HG03135 (cell line): ENCODE data around the gene ARL8A.
"Not testable (repeated sequence)": the region's sequence is repeated elsewhere in the genome, so short reads cannot be mapped to it uniquely, and the experiment has no call there.

Source experiments
- ATAC-seq: cut with Tn5 transposase; IDR thresholded peaks from one replicate; pipeline ENCODE4 v1.9.1; 2021; ENCODE audit warnings: mild to moderate bottlenecking, moderate library complexity; ENCODE audit not compliant: unreplicated experiment

The ARL8A gene

DNA sequence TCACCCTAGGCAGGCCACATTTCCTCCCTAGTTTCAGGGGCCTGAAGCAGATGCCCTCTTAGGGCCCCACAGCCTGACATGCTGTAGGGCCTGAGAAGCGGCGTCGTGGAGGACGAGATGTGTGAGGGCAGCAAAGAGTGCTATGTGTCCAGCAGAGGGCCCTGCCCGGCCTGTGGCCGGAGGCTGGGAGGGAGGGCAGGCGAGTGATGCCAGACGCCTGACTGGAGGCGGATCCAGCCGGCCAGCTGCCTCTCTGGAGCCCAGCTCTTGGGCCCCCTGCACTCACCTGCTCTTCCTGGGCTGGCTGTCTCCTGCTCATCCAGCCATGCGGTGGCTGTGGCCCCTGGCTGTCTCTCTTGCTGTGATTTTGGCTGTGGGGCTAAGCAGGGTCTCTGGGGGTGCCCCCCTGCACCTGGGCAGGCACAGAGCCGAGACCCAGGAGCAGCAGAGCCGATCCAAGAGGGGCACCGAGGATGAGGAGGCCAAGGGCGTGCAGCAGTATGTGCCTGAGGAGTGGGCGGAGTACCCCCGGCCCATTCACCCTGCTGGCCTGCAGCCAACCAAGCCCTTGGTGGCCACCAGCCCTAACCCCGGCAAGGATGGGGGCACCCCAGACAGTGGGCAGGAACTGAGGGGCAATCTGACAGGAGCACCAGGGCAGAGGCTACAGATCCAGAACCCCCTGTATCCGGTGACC lies 21.8 kb downstream of the ARL8A start, which contains the start of gene GPR37L1:
Gene GPR37L1, plus strand, starts transcription at position 279 of the 697 bp plus-strand sequence. Its CDS starts 47 bp downstream, at position 326.
- ATAC-seq: no peak

DNA sequence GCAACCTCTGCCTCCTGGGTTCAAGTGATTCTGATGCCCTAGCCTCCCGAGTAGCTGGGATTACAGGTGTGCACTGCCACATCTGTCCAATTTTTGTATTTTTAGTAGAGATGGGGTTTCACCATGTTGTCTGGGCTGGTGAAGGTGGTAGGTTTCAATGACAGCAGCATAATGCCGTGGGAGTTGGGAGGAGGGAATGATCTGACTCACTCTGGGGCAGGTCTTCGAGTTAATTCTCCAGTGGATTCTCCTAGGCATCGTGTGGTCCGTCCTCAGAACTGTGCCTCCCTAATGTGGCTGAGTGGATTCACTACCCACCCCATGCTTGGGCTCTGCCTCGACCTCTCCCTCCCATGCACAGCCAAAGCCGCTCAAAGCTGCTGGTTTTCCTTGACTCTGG lies 23.5 kb downstream of the ARL8A start:
- no peak for ATAC-seq

DNA sequence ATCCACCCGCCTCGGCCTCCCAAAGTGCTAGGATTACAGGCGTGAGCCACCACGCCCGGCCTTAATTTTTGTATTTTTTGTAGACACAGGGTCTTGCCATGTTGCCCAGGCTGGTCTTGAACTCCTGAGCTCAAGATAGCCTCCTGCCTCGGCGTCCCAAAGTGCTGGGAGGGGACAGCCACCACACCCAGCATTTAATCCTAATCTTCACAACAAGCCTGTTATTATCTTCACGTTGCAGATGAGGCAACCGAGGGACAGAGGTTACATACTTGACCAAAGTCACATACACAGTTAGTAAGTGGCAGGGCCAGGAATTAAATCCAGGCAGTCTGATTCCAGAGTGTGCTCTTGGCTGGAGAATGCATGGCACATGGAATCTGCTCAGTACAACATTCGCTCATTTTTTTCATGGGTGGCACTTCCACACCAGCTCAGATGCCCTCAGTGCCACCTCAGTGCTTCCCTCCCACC lies 26.6 kb downstream of the ARL8A start:
- ATAC-seq: no peak

DNA sequence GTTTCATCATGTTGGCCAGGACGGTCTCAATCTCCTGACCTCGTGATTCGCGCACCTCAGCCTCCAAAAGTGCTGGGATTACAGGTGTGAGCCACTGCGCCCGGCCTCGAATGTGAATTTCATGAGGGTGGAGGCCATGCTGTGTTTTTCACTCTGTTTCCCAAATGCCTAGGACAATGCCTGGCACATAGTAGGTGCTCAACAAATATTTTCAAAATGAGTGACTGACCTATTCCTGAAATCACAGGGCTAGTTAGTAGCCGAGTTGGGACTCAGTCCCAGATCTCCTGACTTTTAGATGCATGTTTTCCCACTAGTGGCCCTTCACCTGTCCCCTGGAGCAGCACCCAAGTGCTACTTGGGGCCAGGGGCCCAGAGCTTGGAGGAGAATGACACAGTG lies 28.2 kb downstream of the ARL8A start:
- no peak for ATAC-seq

DNA sequence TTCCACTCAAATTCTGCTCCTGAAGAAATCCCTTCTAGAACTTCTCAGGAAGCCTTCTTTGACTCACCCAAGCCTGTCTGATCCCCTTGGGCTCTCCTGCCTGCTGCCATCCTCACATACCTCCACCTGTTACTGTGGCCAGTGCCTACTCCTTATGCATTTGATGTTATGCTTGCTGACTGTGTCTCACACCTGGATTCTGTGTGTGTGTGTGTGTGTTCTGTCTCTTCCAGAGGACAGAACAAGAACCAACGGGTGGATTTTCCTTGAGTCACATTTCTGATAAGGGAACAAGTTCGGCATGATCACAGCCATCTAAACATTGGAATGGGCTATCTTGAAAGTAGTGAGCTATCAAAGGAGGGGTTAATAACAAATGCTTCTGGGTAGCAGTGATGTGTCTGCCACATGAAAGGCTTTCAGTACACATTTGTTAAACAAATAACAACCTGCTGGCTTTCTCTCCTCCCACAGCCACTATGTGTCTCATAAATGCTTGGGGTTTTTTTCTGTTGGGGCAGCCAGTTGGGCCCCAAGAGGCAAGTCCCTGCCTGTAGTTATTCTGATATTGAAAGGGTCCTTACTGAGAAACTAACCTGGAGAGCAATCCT lies 30.7 kb downstream of the ARL8A start:
- no peak for ATAC-seq

DNA sequence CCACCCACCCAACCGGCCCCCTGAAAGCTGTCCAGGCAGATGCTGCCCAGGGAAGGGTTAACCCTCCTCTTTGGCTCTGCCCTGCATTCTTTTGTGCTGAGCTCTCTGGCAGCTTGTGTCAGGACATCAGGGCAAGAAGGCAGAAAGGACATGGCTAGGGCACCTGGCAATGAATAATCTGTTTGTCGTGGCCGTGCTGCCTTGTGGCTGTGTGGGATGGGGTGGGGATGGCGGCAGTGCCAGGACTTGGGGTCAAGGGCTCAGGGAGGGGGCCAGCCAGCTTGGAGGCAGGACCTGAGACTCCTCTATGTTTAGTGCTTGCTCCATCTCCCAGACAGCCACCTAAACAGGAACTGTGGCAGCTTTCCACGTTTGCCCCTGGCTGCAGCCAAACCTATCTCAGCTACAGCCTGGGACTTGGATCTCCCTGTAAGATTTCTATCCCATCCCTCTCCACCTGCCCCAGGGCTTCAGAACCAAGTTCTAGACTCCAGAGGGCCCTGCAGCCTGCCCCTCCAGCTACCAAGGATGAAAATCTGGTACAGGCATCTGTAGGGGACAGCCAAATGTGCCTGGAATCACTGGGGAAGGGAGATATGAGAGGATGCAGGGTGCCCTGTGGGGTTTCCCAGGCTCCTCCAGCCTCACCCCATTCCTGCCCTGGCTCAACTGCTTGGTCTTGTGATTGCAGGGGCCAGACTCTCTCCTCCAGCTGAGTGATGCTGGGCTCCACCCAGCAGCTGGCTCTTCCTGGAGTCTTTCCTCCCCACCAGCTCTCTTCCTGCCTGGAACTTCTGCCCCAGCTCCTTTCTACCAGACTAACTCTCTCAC lies 31.5 kb downstream of the ARL8A start:
- ATAC-seq: no peak

DNA sequence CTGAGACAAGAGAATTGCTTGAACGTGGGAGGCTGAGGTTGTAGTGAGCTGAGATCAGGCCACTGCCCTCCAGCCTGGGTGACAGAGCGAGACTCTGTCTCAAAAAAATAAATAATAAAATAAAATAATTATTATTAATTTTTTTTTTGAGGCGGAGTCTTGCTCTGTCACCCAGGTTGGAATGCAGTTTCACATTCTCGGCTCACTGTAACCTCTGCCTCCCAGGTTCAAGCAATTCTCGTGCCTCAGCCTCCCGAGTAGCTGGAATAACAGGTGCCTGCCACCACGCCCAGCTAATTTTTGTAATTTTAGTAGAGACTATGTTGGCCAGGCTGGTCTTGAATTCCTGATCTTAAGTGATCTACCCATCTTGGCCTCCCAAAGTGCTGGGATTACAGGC lies 32.9 kb downstream of the ARL8A start:
- not testable (repeated sequence) for ATAC-seq

DNA sequence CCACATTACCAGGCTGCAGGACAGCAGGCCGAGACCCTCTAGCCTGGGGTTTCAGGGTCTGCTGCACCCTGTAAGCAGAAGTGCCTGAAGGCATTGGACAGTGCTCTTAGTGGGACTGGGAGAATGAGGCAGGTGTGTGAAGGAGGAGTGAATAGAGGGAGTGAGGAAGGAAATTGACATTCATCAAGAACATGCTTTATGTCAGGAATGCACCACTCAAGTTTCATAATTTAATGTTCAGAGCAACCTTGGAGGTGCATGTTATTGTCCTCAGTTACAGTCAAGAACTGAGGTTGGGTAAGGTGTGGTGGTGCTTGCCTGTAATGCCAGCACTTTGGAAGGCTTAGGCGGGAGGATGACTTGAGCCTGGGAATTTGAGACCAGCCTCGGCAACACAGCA lies 33.6 kb downstream of the ARL8A start:
- ATAC-seq: no peak

DNA sequence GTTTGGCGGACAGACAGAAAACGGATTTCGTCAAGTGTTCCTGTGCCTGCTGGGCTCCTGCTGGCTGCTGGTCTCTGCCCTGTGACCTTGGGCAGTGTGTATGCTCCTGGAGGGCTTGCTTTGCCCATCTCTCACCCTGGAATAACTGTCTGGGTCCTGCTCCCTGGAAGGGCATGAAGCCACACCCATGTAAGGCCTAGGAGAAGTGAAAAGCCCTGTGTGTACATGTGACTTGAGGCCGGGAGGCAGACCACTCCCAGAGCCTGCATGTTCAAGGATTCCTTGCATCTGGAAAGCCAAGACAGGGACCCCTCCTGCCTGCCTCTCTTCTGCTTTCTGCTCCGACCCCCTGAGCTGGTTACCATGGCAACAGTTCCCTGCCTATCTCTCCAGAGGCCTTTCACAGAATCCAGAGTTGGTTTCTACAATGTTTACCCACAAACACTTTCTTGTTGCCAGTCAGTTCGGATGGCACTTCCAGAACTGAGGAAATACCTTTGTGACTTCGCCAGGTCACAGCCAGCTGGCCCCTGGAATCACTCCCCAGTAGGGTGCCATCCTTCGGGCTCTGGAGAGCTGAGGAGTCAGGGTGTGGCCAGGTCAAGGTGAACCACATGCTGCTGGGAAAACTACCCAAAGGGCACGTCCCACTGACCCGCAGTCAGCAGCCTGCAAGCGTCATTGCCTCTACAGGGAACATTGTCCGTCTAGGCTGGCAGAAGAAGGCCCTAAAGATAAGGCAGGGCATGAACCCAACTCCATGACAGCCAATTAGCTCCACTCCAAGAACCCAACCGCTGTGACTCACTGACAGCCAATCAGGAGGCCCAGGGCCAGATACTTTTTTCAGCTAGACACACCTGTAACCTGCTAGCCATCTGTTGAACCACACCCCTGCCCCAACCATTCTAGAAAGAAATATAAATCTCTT lies 36.5 kb downstream of the ARL8A start:
- no peak for ATAC-seq

DNA sequence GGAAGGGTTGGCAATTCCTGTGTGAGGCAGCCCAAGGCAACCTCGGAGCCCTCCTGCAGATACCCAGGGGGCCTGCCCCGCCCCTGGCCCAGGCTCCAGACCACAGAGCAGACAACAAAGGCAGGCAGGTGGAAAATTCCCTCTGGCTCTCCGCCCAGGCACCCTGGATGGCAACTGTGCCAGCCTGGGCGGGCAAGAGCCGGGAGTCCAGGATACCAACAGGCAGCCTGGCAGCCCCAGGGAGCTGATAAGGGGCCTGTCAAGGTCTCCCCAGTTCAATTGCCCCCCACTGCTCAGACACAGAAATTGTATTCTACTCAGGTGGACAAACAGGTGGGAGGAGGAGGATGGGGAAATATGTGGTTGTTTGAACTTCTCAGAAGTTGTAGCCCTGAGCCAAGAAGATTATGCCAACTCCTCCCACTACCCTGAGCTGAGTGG lies 37.2 kb downstream of the ARL8A start:
- no peak for ATAC-seq

DNA sequence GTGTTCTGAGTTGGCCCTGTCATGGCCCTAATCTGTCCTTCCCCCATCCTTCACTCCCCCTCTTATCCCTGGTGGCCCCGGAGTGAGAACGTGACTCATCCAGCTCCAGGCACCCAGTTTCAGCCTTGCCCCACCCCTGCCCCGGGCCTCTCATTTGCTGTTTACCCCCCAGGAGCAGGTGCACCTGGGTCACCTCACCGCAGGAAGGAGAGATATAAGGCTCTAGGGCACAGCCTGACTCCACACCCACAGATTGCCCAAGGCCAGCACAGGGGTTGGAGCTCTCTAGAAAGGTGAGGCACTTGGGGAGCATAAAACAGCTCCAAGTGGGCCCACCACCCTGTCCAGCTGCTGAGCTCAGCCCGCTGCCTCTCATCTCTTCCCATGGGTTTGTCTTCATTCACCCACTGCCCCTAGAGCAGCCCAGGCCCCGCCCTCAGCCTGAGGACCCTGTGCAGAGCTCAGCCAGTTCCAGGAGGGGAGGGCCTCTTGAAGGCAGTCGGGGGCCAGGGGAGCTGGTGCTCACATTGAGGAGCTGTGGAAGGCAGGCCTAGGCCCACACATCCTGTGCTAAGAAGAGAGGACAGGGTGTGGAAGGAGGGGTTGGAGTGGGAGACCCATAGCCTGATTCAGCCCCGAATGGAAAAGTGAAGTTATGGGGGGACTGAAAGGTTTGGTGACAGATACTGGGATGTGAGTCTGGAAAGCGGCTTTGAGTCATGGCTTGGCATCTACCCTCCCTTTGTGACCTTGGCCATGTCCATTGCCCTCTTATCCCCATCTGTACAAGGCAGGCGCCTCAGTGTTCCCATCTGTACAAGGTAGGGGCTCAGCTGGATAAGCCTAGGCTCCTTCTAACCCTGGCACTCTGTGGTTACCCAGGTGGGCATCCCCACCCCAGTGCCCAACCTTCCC lies 37.9 kb downstream of the ARL8A start:
- ATAC-seq: no peak

DNA sequence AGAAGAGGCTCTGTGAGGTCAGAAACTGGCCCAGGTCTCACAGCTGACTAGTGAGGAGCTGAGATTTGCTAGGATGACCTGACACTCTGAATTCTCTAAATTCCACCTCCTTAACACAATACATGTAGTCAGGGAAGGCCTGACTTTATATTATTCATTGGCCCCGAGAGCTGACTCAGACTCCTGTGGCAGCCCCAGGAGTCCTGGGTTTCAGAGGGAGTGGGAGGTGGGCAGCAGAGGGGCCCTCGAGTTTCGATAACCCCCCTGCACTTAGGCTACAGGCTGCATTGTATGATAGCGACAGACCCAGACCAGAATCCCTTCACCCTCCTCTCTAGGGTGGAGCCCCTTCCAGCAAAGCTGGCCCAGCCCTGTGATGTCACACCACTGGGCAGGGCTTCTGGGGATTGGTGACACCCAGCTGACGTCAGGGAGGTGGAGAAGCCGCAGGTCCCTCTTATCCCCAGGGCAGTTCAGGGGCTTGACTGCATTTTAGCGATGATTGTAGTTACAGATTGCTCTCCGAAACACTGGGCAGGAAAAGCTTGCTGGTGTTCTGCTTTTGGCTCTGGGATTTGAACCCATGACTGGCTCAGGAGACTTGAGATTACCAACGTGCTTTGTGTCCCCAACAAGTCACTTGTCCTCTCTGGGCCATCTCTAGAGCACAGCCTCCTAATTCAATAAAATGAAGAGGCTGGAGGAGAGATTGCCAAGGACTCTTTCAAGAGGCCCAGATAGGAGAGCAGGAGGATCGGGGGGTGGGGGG lies 38.8 kb downstream of the ARL8A start:
- ATAC-seq: no peak

DNA sequence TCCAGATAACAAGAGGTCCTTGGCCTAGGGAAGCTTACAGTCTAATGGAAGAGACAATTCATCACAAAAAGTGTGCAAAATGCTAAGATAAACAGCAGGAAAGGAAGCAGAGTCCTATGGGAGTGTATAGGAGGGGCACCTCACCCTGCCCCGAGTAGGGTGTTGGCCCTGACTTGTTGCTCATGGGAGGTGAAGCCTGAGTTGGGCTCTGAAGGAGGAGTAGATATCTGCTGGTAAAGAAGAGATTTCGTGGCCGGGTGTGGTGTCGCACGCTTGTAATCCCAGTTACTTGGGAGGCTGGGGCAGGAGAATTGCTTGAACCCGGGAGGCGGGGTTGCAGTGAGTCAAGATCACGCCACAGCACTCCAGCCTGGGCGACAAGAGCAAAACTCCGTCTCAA lies 40.5 kb downstream of the ARL8A start:
- no peak for ATAC-seq

DNA sequence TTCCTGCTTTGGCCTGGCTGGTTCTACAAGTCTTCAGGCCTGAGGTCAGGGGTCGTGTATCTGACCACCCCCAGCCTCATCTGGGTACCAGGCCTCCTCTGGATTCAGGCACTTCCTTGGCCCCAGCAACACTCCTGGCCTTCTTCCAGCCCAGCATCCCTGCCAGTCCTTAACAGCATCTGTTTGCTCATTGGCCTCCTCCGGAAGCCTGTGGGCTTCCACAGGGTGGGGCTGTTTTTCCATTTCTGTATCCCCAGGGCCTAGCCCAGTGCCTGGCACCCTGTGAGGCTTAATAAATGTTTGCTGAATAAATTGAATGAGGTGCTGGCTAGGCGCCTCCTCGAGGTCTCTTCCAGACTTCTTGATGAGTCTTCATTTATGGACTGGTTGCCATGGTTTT lies 43.4 kb downstream of the ARL8A start:
- ATAC-seq: no peak

DNA sequence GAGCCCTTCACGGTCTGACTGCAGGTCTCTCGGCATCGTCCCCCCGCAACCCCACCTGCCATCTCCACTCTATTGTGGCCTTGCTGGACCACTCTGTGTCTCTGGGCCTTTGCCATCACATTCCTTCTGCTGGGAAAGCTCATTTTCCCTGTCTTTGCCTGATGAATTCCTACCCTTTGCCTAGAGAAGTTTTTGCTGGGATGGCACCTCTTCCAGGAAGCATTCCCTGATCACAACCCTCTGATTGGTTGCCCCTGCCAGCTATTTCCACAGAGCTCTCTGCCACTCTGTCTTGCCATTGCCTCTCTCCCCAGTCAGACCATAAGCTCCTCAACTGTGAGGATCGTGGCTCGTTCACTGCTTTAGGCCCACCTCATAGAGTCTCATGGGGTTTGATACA lies 50.7 kb downstream of the ARL8A start:
- ATAC-seq: no peak

DNA sequence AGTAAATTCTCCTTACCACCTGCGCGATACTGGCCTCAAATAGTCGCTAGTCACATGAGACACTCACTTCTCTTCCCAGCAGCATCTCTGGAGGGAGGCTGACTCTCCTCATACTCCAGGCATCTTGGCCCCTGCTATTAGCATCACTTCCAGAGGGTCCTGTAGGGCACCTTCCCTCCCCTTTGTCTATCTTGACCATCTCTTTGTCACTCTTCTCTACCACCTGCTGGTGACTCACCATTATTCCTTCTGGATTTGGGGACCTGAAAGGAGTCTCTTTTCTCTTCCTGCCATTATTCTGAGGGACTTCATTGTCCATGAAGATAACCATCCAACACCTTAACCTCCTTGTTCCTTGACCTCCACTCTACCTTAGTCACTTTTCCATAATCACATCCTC lies 53.5 kb downstream of the ARL8A start:
- ATAC-seq: no peak

DNA sequence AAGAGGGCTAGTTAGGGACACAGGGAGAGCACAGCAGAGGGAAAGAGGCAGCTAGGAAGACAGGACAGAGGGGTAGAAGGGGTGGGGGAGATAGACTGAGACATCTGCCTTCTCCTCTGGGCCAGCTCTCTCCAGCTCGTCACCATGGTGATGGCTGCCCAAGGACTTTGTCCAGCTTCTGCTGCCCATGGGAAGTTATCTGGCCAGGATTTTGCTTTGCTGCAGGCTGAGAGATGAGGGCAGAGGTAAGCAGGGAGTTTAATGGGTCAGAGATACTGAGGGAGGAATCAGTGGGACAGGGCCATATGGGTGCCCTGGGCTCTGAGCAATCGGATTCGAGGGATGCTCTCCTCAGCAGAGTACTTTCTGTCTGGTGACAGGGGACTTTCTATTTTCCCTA lies 56.3 kb downstream of the ARL8A start:
- no peak for ATAC-seq

DNA sequence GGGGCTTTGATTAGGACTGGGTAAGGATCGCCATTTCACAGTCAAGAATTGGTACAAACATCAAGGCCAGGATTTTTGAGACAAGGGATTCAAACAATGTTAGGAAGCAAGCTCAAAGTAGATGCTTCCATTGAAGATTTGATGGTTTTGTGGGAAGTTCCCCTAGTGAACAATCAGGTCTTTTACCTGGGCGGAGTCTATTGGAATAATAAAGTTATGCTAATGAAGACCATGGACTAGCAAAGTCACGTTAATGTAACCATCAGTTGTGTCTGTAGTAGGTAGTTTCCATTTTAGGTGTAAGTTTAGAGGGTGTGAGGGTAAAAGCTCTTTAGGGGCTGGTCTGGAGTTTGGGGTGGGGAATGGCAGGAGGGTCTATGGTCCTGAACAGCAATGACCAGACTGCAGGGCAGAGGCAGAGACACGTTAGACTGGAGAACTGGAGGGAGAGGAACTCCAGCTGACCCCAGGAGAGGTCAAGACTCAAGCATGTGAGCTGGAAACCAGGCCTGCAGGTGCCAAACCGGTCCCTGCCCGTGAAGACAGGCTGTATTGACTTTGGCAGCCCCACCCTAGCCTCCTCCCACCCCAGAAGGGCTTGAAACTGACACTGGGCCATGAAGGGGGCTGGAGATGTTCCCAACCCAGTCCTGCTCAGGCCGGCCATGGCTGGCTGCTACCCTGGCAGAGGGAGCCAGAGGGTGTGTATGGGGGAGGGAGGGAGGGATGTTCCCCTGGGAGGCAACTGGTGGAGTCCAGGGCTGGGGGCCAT lies 57.8 kb downstream of the ARL8A start:
- ATAC-seq: no peak
